Hematopoietic multipotent progenitor cell treated with erythropoietin and hydrocortisone succinate and interleukin-3 and kit ligand, for 4 days (in vitro differentiated cells): ENCODE data around the gene ADPRM.
A peak's percentile ranks its signal among the peaks of the same experiment; 100 is the strongest.
"Not testable (repeated sequence)": the region's sequence is repeated elsewhere in the genome, so short reads cannot be mapped to it uniquely, and the experiment has no call there.

Experiments
- DNase-seq: peaks from one replicate; pipeline ENCODE4 v3.0.0-alpha.2; 2015

The ADPRM gene

GRCh38 chr17:10697092-10698081 lies at the start of gene ADPRM, which contains the start of gene SCO1:
Gene ADPRM (plus strand): TSS chr17:10697594. CDS start chr17:10704927, 7,333 bp downstream.
Gene SCO1 (minus strand): TSS chr17:10697533. CDS start chr17:10697507, 26 bp downstream.
- peak; percentile 98 for DNase-seq

GRCh38 chr17:10648381-10648780 lies 49.0 kb upstream of the ADPRM start:
- DNase-seq: no peak

GRCh38 chr17:10648956-10649355 lies 48.4 kb upstream of the ADPRM start:
- peak; percentile 53 for DNase-seq

- DNase-seq: no peak
These were observed 47.8 kb upstream of the ADPRM start for GRCh38 chr17:10649602-10650001.

- DNase-seq: no peak
These were observed 45.5 kb upstream of the ADPRM start for GRCh38 chr17:10651927-10652326.

- peak; percentile 71 for DNase-seq
These were observed 44.3 kb upstream of the ADPRM start for GRCh38 chr17:10652984-10653659.

- DNase-seq: no peak
These were observed 43.4 kb upstream of the ADPRM start for GRCh38 chr17:10653987-10654386.

GRCh38 chr17:10657148-10657547 lies 40.2 kb upstream of the ADPRM start, which contains the start of gene MYH3:
Gene MYH3 (minus strand): TSS chr17:10657309. CDS start chr17:10655064, 2,245 bp downstream.
- DNase-seq: no peak

- no peak for DNase-seq
These were observed 39.5 kb upstream of the ADPRM start for GRCh38 chr17:10657879-10658278.

- DNase-seq: no peak
These were observed 36.0 kb upstream of the ADPRM start for GRCh38 chr17:10661437-10661836.

GRCh38 chr17:10663231-10663630 lies 34.2 kb upstream of the ADPRM start:
- no peak for DNase-seq

- DNase-seq: no peak
These were observed 32.8 kb upstream of the ADPRM start for GRCh38 chr17:10664571-10664970.

- DNase-seq: no peak
These were observed 30.5 kb upstream of the ADPRM start for GRCh38 chr17:10666906-10667305.

- no peak for DNase-seq
These were observed 28.6 kb upstream of the ADPRM start for GRCh38 chr17:10668775-10669174.

- DNase-seq: no peak
These were observed 24.1 kb upstream of the ADPRM start for GRCh38 chr17:10673312-10673711.

GRCh38 chr17:10674704-10675103 lies 22.7 kb upstream of the ADPRM start:
- DNase-seq: no peak

GRCh38 chr17:10681866-10682446 lies 15.4 kb upstream of the ADPRM start:
- DNase-seq: no peak

GRCh38 chr17:10683853-10684252 lies 13.5 kb upstream of the ADPRM start:
- DNase-seq: peak; percentile 77

- DNase-seq: no peak
These were observed 9.9 kb upstream of the ADPRM start for GRCh38 chr17:10687499-10687898.

GRCh38 chr17:10695875-10696407 lies 1.5 kb upstream of the ADPRM start:
- DNase-seq: not testable (repeated sequence)

- DNase-seq: peak; percentile 42
These were observed 863 bp downstream of the ADPRM start for GRCh38 chr17:10698096-10698818.

- peak; percentile 75 for DNase-seq
These were observed 2.5 kb downstream of the ADPRM start for GRCh38 chr17:10699856-10700255.
